ENCODE results near the gene SMIM8. TPM values are rescaled to one million over a fixed set of nuclear protein-coding genes. Genes with fewer than 3 reads are reported as not detected.

The SMIM8 gene
- total and polyA plus RNA-seq, 2 donors from 2014 or later, result 10.5 to 14.6 TPM

Other genes starting within 250 kb of the SMIM8 start
- gene CGA, start 227.5 kb upstream of the SMIM8 start, total RNA-seq, result not detected
- gene CGA, start 227.5 kb upstream of the SMIM8 start, polyA plus RNA-seq (ENCODE audit: insufficient read depth, low read depth, low replicate concordance), result 2.8 TPM
- 52.3 TPM for gene ZNF292, start 167.0 kb upstream of the SMIM8 start, total RNA-seq
- gene ZNF292, start 167.0 kb upstream of the SMIM8 start, polyA plus RNA-seq (ENCODE audit: insufficient read depth, low read depth, low replicate concordance), result 3.4 TPM
- not detected for gene GJB7, start 6.7 kb downstream of the SMIM8 start, total RNA-seq
- gene GJB7, start 6.7 kb downstream of the SMIM8 start, polyA plus RNA-seq (ENCODE audit: insufficient read depth, low read depth, low replicate concordance), result not detected
- 4.2 TPM for gene C6orf163, start 22.2 kb downstream of the SMIM8 start, total RNA-seq
- gene C6orf163, start 22.2 kb downstream of the SMIM8 start, polyA plus RNA-seq (ENCODE audit: insufficient read depth, low read depth, low replicate concordance), result 1.3 TPM
- gene CFAP206, start 85.4 kb downstream of the SMIM8 start, total RNA-seq, result 2.5 TPM
- 2.6 TPM for gene CFAP206, start 85.4 kb downstream of the SMIM8 start, polyA plus RNA-seq (ENCODE audit: insufficient read depth, low read depth, low replicate concordance)
- gene SLC35A1, start 150.4 kb downstream of the SMIM8 start, total RNA-seq, result 20.4 TPM
- gene SLC35A1, start 150.4 kb downstream of the SMIM8 start, polyA plus RNA-seq (ENCODE audit: insufficient read depth, low read depth, low replicate concordance), result 18.1 TPM

Measured in kidney (tissue), 2 donors.